ENCODE results near the gene ZNF688.

The ZNF688 gene

GRCh38 chr16:30521873-30522641, 49.5 kb downstream of the ZNF688 start:
- in situ Hi-C loops (cut with HindIII; ENCODE audit: low sequenced_read_pairs): no loop called here

- in situ Hi-C loops (cut with HindIII; ENCODE audit: low sequenced_read_pairs): no loop called here
Measured at GRCh38 chr16:30521476-30521872, 50.0 kb downstream of the ZNF688 start.
